Stimulated activated CD8-positive, alpha-beta memory T cell treated with anti-CD3 and anti-CD28 coated beads, Interleukin-15, amount 100 ng/mL, for 4 hours (primary cell): ENCODE results near the gene ZNFX1.
"Not testable (repeated sequence)": the region's sequence is repeated elsewhere in the genome, so short reads cannot be mapped to it uniquely, and the experiment has no call there.

ENCODE experiments used
- DNase-seq, 2 donors: peaks; one replicate each; pipeline ENCODE4 v3.0.0-alpha.2; 2020; ENCODE audit warnings: low read depth in 2 of 2

ZNFX1 gene

GRCh38 chr20:49278036-49278817 is at the start of gene ZNFX1:
TSS of gene ZNFX1 (minus strand) at chr20:49278057. CDS start at chr20:49275839, 2,218 bp downstream.
- peak; percentile 95 to 96 for DNase-seq

GRCh38 chr20:49326026-49326425 is 48.2 kb upstream of the ZNFX1 start:
- no peak for DNase-seq

GRCh38 chr20:49324306-49324705 is 46.4 kb upstream of the ZNFX1 start:
- no peak for DNase-seq

GRCh38 chr20:49323622-49324238 is 45.9 kb upstream of the ZNFX1 start:
- DNase-seq: no peak

GRCh38 chr20:49320460-49320859 is 42.6 kb upstream of the ZNFX1 start:
- DNase-seq: no peak

- no peak for DNase-seq
These were observed 41.5 kb upstream of the ZNFX1 start for GRCh38 chr20:49319208-49319809.

GRCh38 chr20:49318430-49319207 is 40.8 kb upstream of the ZNFX1 start:
- DNase-seq: no peak

- no peak for DNase-seq
These were observed 40.2 kb upstream of the ZNFX1 start for GRCh38 chr20:49318091-49318429.

- DNase-seq: no peak
These were observed 38.8 kb upstream of the ZNFX1 start for GRCh38 chr20:49316704-49317103.

- DNase-seq: no peak
These were observed 37.7 kb upstream of the ZNFX1 start for GRCh38 chr20:49315580-49315979.

GRCh38 chr20:49314052-49314451 is 36.2 kb upstream of the ZNFX1 start:
- DNase-seq: not testable (repeated sequence)

- DNase-seq: no peak
These were observed 35.4 kb upstream of the ZNFX1 start for GRCh38 chr20:49313283-49313682.

- DNase-seq: no peak
These were observed 34.8 kb upstream of the ZNFX1 start for GRCh38 chr20:49312661-49313060.

- no peak for DNase-seq
These were observed 32.8 kb upstream of the ZNFX1 start for GRCh38 chr20:49310705-49311104.

- no peak for DNase-seq
These were observed 31.0 kb upstream of the ZNFX1 start for GRCh38 chr20:49308875-49309274.

- no peak for DNase-seq
These were observed 29.2 kb upstream of the ZNFX1 start for GRCh38 chr20:49306903-49307620.

- DNase-seq: no peak
These were observed 25.3 kb upstream of the ZNFX1 start for GRCh38 chr20:49303065-49303552.

- DNase-seq: no peak
These were observed 20.0 kb upstream of the ZNFX1 start for GRCh38 chr20:49297605-49298530.

- DNase-seq: not testable (repeated sequence)
These were observed 16.3 kb upstream of the ZNFX1 start for GRCh38 chr20:49294002-49294654.

GRCh38 chr20:49293122-49293521 is 15.3 kb upstream of the ZNFX1 start:
- no peak for DNase-seq
